ENCODE measurements around the gene TCTN1. TPM values are rescaled to one million over a fixed set of nuclear protein-coding genes. Genes with fewer than 3 reads are reported as not detected.

Gene TCTN1
- total and polyA plus RNA-seq, 2 of the 8 experiments (the other 6 are each of a cell fraction or from before 2014, with no cell fraction given) = 14.7 to 16.4 TPM

GRCh38 chr12:110615171-110615570 lies 1.2 kb downstream of the TCTN1 start:
- FAIRE-seq = no peak
- Histone ChIP-seq H2BK15ac (ENCODE audit: low read length) (no peak overlapping the region), H3K9me3 (ENCODE audit: insufficient read depth in 2 of 2, low read depth in 1 of 2, low read length in 1 of 2) (no peaks in the 10 kb centered on the region), H3K9ac (replicated peaks in 1 of 4; ENCODE audit: extremely low read depth in 1 of 4, low read depth in 3 of 4, low read length in 3 of 4) (no peak overlapping the region), H4K20me1 (replicated peaks in 1 of 2; ENCODE audit: control insufficient read depth in 1 of 2, insufficient read depth in 2 of 2, low read length in 2 of 2) (no peaks in the 10 kb centered on the region), H3K23ac (ENCODE audit: insufficient read length) (no peak overlapping the region), H2BK5ac (ENCODE audit: low read depth, low read length) (no peak overlapping the region), H3K4me1 (replicated peaks in 1 of 4; ENCODE audit: control insufficient read depth in 3 of 4, insufficient read depth in 4 of 4, low read length in 3 of 4) (no peaks in the 10 kb centered on the region), H4K91ac (replicated peaks; ENCODE audit: insufficient read length, low read length) (no peak overlapping the region), H3K4me3 (ENCODE audit: extremely low read depth in 1 of 4, insufficient read depth in 2 of 4, low read depth in 3 of 4, low read length in 4 of 4) (no peak overlapping the region), H3K18ac (ENCODE audit: extremely low read depth, low read length) (no peak overlapping the region), H3K4me2 (ENCODE audit: insufficient read depth in 1 of 2, low read depth in 2 of 2, low read length in 2 of 2) (no peak overlapping the region; a peak in 1 of 4 replicates), H3K4ac (replicated peaks; ENCODE audit: insufficient read length, low read depth, low read length) (no peak overlapping the region), H3K79me2 (ENCODE audit: control insufficient read depth in 1 of 2, insufficient read depth in 2 of 2, low read length in 2 of 2) (no peaks in the 10 kb centered on the region), H2AFZ (ENCODE audit: low read length) (no peak overlapping the region), H2AK5ac (ENCODE audit: low read depth, low read length) (no peak overlapping the region), H2BK12ac (ENCODE audit: low read depth, low read length) (no peak overlapping the region), H3K36me3 (ENCODE audit: control insufficient read depth in 2 of 4, insufficient read depth in 4 of 4, low read length in 3 of 4) (no peaks in the 10 kb centered on the region), H3K56ac (replicated peaks; ENCODE audit: insufficient read length, low read depth, low read length) (no peak overlapping the region), H3K27me3 (replicated peaks in 1 of 4; ENCODE audit: control insufficient read depth in 3 of 4, extremely low read depth in 1 of 4, insufficient read depth in 3 of 4, low read length in 3 of 4) (no peaks in the 10 kb centered on the region), H2BK20ac (ENCODE audit: low read length) (no peak overlapping the region), H3K23me2 (ENCODE audit: low read depth, low read length) (peaks cover 2% of the 10 kb centered on the region), H3K79me1 (ENCODE audit: low read depth, low read length) (no peaks in the 10 kb centered on the region), H3K27ac (ENCODE audit: low read depth, low read length) (no peak overlapping the region), H4K8ac (ENCODE audit: extremely low read depth, insufficient read depth, low read length) (no peak overlapping the region), H2BK120ac (replicated peaks; ENCODE audit: low read depth, low read length) (no peak overlapping the region), H3K14ac (ENCODE audit: insufficient read length) (no peak overlapping the region), H4K5ac (ENCODE audit: insufficient read length, low read depth, low read length) (no peak overlapping the region)
- POLR2A ChIA-PET (ENCODE audit: partially characterized antibody) = interaction anchor here (0.7 to 1.9 kb wide), 2 partner anchors 11 to 146 kb away, joined by 4 read pairs; partner anchors contain the start of gene FAM216A
- DNase-seq (ENCODE audit: low read depth in 1 of 2, low spot score in 2 of 2) = no peak
- no peak for TF ChIP-seq RBBP5 (IDR thresholded peaks at IDR 0.05; ENCODE audit: borderline replicate concordance, low read depth, low read length)
- no peak for TF ChIP-seq SIRT6 (IDR thresholded peaks at IDR 0.05; ENCODE audit: low read length)
- no peak for TF ChIP-seq RAD21 (IDR thresholded peaks at IDR 0.05 in 1 of 2, conservative IDR thresholded peaks at IDR 0.05 in 1 of 2; ENCODE audit: low read depth in 2 of 2, low read length in 2 of 2)
- TF ChIP-seq SIX5 (IDR thresholded peaks at IDR 0.05; ENCODE audit: low read depth, low read length) = no peak
- TF ChIP-seq GABPA (IDR thresholded peaks at IDR 0.05; ENCODE audit: borderline replicate concordance, insufficient read depth, low read length) = no peak
- no peak for TF ChIP-seq SIN3A (conservative IDR thresholded peaks at IDR 0.05 in 1 of 2, IDR thresholded peaks at IDR 0.05 in 1 of 2; ENCODE audit: low read depth in 1 of 2, low read length in 2 of 2)
- TF ChIP-seq CBX5 (IDR thresholded peaks at IDR 0.05; ENCODE audit: low read depth, low read length) = no peak
- no peak for TF ChIP-seq HDAC2 (IDR thresholded peaks at IDR 0.05; ENCODE audit: borderline replicate concordance in 1 of 2, low read depth in 2 of 2, low read length in 2 of 2)
- no peak for TF ChIP-seq CREB1 (IDR thresholded peaks at IDR 0.05)
- TF ChIP-seq NRF1 (IDR thresholded peaks at IDR 0.05; ENCODE audit: low read depth, low read length) = no peak
- WGBS, 2 experiments (ENCODE audit: extremely low coverage in 1 of 2, insufficient coverage in 1 of 2, insufficient read length in 1 of 2, insufficient replicate concordance in 2 of 2, low coverage in 1 of 2, low lambda C conversion rate in 2 of 2, missing lambda C conversion rate in 1 of 2) = 94% methylated on average over 8 of the region's 8 CpGs; no CpG with 5 or more reads in 1 of the 2 experiments
- CTCF ChIA-PET (ENCODE audit: partially characterized antibody) = interaction anchor here (0.6 to 1.6 kb wide), 6 partner anchors 11 to 744 kb away, joined by 3 to 4 read pairs (median 4); no protein-coding TSS in a partner anchor

All from H1 (cell line).